ENCODE results near the gene SP3. TPM values are rescaled to one million over a fixed set of nuclear protein-coding genes. Genes with fewer than 3 reads are reported as not detected.

Gene SP3
- total RNA-seq, 6 experiments from 2014 or later, result 28.4 to 36.5 (median 32.4) TPM

GRCh38 chr2:173862612-173863217, 102.5 kb downstream of the SP3 start:
- DNase-seq (no peak), ATAC-seq (no peak)
- TF ChIP-seq CTCF (IDR thresholded peaks at IDR 0.05) (no peak), POLR2A (IDR thresholded peaks at IDR 0.05) (no peak)
- no peak overlapping the region for H3K27ac ChIP-seq
- no peaks in the 10 kb centered on the region for H3K4me1 ChIP-seq
- H3K4me3 ChIP-seq, result no peak overlapping the region
- H3K27me3 ChIP-seq, result no peaks in the 10 kb centered on the region
- WGBS (ENCODE audit: insufficient coverage, low coverage, low lambda C conversion rate, missing lambda C conversion rate), result 65% methylated on average over 4 of the region's 4 CpGs
- H3K36me3 ChIP-seq, result no peaks in the 10 kb centered on the region
- no peaks in the 10 kb centered on the region for H3K9me3 ChIP-seq
- intact Hi-C loops (cut with DNase I), result no loop called here

- Histone ChIP-seq H3K27ac (no peak overlapping the region), H3K4me3 (no peak overlapping the region), H3K4me1 (no peaks in the 10 kb centered on the region), H3K9me3 (no peaks in the 10 kb centered on the region), H3K27me3 (no peaks in the 10 kb centered on the region), H3K36me3 (no peaks in the 10 kb centered on the region)
- ATAC-seq (no peak), DNase-seq (no peak)
- intact Hi-C loops (cut with DNase I), result no loop called here
- WGBS (ENCODE audit: insufficient coverage, low coverage, low lambda C conversion rate, missing lambda C conversion rate), result 65% methylated on average over 6 of the region's 6 CpGs
- TF ChIP-seq CTCF (IDR thresholded peaks at IDR 0.05) (no peak), POLR2A (IDR thresholded peaks at IDR 0.05) (no peak)
These were observed 104.6 kb downstream of the SP3 start for GRCh38 chr2:173860566-173860965.

GRCh38 chr2:173860082-173860481, 105.1 kb downstream of the SP3 start:
- Histone ChIP-seq H3K27me3 (no peaks in the 10 kb centered on the region), H3K9me3 (no peaks in the 10 kb centered on the region), H3K4me3 (no peak overlapping the region), H3K4me1 (peaks cover 0 to 2% (median 0%) of the 10 kb centered on the region in 4 donors), H3K36me3 (no peaks in the 10 kb centered on the region), H3K27ac (no peak overlapping the region)
- peak in 3 of 4 donors; percentile 28 to 56 (median 53) for ATAC-seq
- intact Hi-C loops (cut with DNase I), result no loop called here
- no peak for TF ChIP-seq POLR2A (IDR thresholded peaks at IDR 0.05)
- TF ChIP-seq CTCF (IDR thresholded peaks at IDR 0.05), result no peak
- 30% methylated on average over 2 of the region's 2 CpGs for WGBS (ENCODE audit: insufficient coverage, low coverage, low lambda C conversion rate, missing lambda C conversion rate)
- DNase-seq, result no peak

- intact Hi-C loops (cut with DNase I), result no loop called here
- TF ChIP-seq CTCF (IDR thresholded peaks at IDR 0.05) (no peak), POLR2A (IDR thresholded peaks at IDR 0.05) (no peak)
- H3K27me3 ChIP-seq, result no peaks in the 10 kb centered on the region
- DNase-seq (no peak), ATAC-seq (no peak)
- no peak overlapping the region for H3K4me3 ChIP-seq
- no peak overlapping the region for H3K27ac ChIP-seq
- no peaks in the 10 kb centered on the region for H3K9me3 ChIP-seq
- WGBS (ENCODE audit: insufficient coverage, low coverage, low lambda C conversion rate, missing lambda C conversion rate), result 42% methylated on average over 9 of the region's 10 CpGs
- H3K36me3 ChIP-seq, result no peaks in the 10 kb centered on the region
- H3K4me1 ChIP-seq, result peaks cover 0 to 7% (median 0%) of the 10 kb centered on the region in 4 donors
These were observed 106.9 kb downstream of the SP3 start for GRCh38 chr2:173858291-173858731.

All from right lobe of liver (tissue), 6 donors.